Calu3 (cell line): ENCODE data around the gene SPOCK1. TPM values are rescaled to one million over a fixed set of nuclear protein-coding genes. Genes with fewer than 3 reads are reported as not detected.
A peak's percentile ranks its signal among the peaks of the same experiment; 100 is the strongest.

Experiments
- BruUV-seq: library from RNA; stranded (reverse); fragments of 400-500 nt; replicated peaks from 2 replicates; lab custom pipeline; 2021; lab: Mats Ljungman, UMichigan
- CTCF ChIA-PET: fragments of 300-600 bp; sonication (Branson Sonifier 250); formaldehyde crosslinking; loops from one replicate; lab custom pipeline; 2022; ENCODE audit warnings: antibody characterized with exemption; lab: Charles Lee
- DNase-seq: peaks from one replicate; pipeline ENCODE4 v3.0.0; 2022
- H3K27ac Mint-ChIP-seq: one replicate; pipeline ENCODE4 v1.8.0; 2022; ENCODE audit warnings: mixed read lengths; ENCODE audit not compliant: unreplicated experiment
- H3K27me3 Mint-ChIP-seq: one replicate; pipeline ENCODE4 v1.8.0; 2022; ENCODE audit warnings: mixed read lengths; ENCODE audit not compliant: unreplicated experiment
- H3K36me3 Mint-ChIP-seq: one replicate; pipeline ENCODE4 v1.8.0; 2022; ENCODE audit warnings: mild to moderate bottlenecking, moderate library complexity, mixed read lengths; ENCODE audit not compliant: insufficient read depth, unreplicated experiment
- H3K4me1 Mint-ChIP-seq: one replicate; pipeline ENCODE4 v1.8.0; 2022; ENCODE audit warnings: mild to moderate bottlenecking, low read depth, mixed read lengths; ENCODE audit not compliant: unreplicated experiment
- H3K4me3 Mint-ChIP-seq: one replicate; pipeline ENCODE4 v1.8.0; 2022; ENCODE audit warnings: mild to moderate bottlenecking, low read depth, moderate library complexity, mixed read lengths; ENCODE audit not compliant: unreplicated experiment
- H3K9me3 Mint-ChIP-seq: one replicate; pipeline ENCODE4 v1.8.0; 2022; ENCODE audit warnings: low read depth, mixed read lengths; ENCODE audit not compliant: unreplicated experiment
- CTCF ChIP-seq: fragments of 200-600 bp; IDR thresholded peaks from one replicate; pipeline ENCODE4 v1.8.0; 2022; ENCODE audit warnings: antibody characterized with exemption; ENCODE audit not compliant: unreplicated experiment
- intact Hi-C: fragments of 100-400 bp; cut with micrococcal nuclease; formaldehyde crosslinking; loops from one replicate; pipeline ENCODE4 v1.10.0; 2022; ENCODE audit not compliant: unreplicated experiment
- total RNA-seq: library from RNA; stranded (reverse); gene quantifications from 2 replicates; pipeline ENCODE4 v1.2.3, GENCODE V29; 2022

SPOCK1 gene
- total RNA-seq, 1 experiment from 2014 or later = 3.2 TPM

- Mint-ChIP-seq H3K27ac (peak overlapping the region; percentile 87), H3K27me3 (peaks cover 12% of the 10 kb centered on the region), H3K36me3 (peaks cover 10% of the 10 kb centered on the region), H3K4me1 (peaks cover 82% of the 10 kb centered on the region), H3K9me3 (no peaks in the 10 kb centered on the region), H3K4me3 (peak overlapping the region; percentile 62)
- no TSS peak for BruUV-seq
- intact Hi-C loops = no loop called here
- DNase-seq = no peak
- no peak for TF ChIP-seq CTCF
- CTCF ChIA-PET = interaction anchor here (1.0 to 3.8 kb wide), 8 partner anchors 16 to 179 kb away, joined by 3 to 53 read pairs (median 5); no protein-coding TSS in a partner anchor
Measured at GRCh38 chr5:137216976-137217598, 282.0 kb downstream of the SPOCK1 start.

DNA sequence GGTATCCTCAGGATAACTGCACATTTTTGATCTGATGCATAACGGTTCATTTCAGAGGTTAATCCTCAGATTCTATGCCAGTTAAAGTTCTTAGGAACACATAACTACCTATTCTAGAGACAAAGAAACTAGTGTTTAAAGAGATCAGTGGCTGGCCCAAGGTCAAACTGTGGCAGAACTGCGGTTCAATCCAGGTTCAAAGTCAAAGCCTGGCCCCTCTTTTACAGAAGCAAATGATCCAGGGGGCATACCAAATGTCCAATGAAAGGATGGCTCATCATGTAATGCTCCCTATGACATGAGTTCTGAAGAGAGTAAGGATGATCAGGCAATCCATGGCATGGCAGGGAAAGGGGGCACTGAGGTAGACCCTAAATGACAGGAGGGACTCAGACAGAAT is 283.3 kb downstream of the SPOCK1 start:
- TF ChIP-seq CTCF = no peak
- intact Hi-C loops = loop anchor here (2.0 kb wide), 2 partner anchors 69 to 179 kb away; no protein-coding TSS in a partner anchor
- no peak for DNase-seq
- no peak overlapping the region for H3K27ac Mint-ChIP-seq
- peaks cover 10% of the 10 kb centered on the region for H3K36me3 Mint-ChIP-seq
- no peaks in the 10 kb centered on the region for H3K9me3 Mint-ChIP-seq
- H3K4me1 Mint-ChIP-seq = peaks cover 82% of the 10 kb centered on the region
- H3K4me3 Mint-ChIP-seq = no peak overlapping the region
- BruUV-seq = no TSS peak
- CTCF ChIA-PET = no interaction called here
- peaks cover 25% of the 10 kb centered on the region for H3K27me3 Mint-ChIP-seq

- Mint-ChIP-seq H3K9me3 (no peaks in the 10 kb centered on the region), H3K4me1 (peaks cover 78% of the 10 kb centered on the region), H3K27me3 (peaks cover 29% of the 10 kb centered on the region), H3K4me3 (peak overlapping the region; percentile 5), H3K36me3 (peaks cover 10% of the 10 kb centered on the region), H3K27ac (peak overlapping the region; percentile 30)
- CTCF ChIA-PET = interaction anchor here (1.2 to 1.3 kb wide), 4 partner anchors 11 to 105 kb away, joined by 3 to 5 read pairs (median 4); no protein-coding TSS in a partner anchor
- no peak for DNase-seq
- no peak for TF ChIP-seq CTCF
- intact Hi-C loops = loop anchor here (2.0 kb wide), 2 partner anchors 68 to 178 kb away; no protein-coding TSS in a partner anchor
- no TSS peak for BruUV-seq
Measured at GRCh38 chr5:137215261-137215660, 283.9 kb downstream of the SPOCK1 start.

DNA sequence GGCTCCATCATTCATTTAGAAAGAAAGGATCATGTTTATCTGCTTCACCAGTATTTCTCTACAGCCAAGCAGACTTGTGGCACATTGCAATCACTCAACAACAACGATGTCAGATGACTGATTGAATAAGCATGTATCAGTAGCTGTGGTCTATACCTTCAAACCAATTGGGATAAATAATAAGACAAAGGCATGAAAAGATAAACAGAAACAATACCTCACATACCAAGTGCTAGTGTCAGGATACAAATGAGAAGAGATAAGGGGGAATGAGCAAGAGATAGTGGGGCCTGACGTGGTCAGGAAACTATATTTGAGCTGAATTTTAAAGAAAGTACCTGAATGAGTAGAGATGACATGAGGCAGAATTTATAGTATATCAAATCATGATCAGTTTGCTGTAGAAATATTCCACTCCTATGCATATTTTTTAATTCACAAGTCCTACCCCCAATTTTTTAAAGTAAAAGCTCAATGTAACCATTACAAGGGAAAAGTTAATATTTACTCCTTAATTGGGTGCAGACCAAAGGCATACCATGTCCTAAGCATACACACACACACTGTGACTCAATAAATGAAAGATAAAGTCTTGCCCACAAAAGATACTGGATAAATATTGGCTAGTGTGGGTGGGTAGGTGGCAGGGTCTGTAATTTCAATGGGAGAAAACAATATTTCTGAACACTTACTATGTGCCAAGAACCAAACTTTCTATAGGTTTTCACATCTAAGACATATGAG is 284.5 kb downstream of the SPOCK1 start:
- CTCF ChIA-PET = interaction anchor here (0.7 to 1.3 kb wide), 6 partner anchors 10 to 139 kb away, joined by 3 to 9 read pairs (median 4); no protein-coding TSS in a partner anchor

More for the DNA sequence above, 284.5 kb downstream of the SPOCK1 start:
- H3K36me3 Mint-ChIP-seq = peaks cover 10% of the 10 kb centered on the region
- no peaks in the 10 kb centered on the region for H3K9me3 Mint-ChIP-seq
- no peak for DNase-seq
- intact Hi-C loops = loop anchor here (2.0 kb wide), 2 partner anchors 68 to 178 kb away; no protein-coding TSS in a partner anchor
- TF ChIP-seq CTCF = no peak
- BruUV-seq = no TSS peak
- peaks cover 72% of the 10 kb centered on the region for H3K4me1 Mint-ChIP-seq
- peak overlapping the region; percentile 5 for H3K4me3 Mint-ChIP-seq
- H3K27ac Mint-ChIP-seq = peak overlapping the region; percentile 30
- H3K27me3 Mint-ChIP-seq = peaks cover 29% of the 10 kb centered on the region
